NT2/D1 (cell line): Measurements from ENCODE around the gene DUSP22.

ENCODE experiments used
- SUZ12 ChIP-seq: IDR thresholded peaks from 2 replicates; pipeline ENCODE4 v1.6.1; 2011; ENCODE audit not compliant: insufficient read length, insufficient read depth; ENCODE audit errors: extremely low read depth
- YY1 ChIP-seq: IDR thresholded peaks from 2 replicates; pipeline ENCODE4 v1.6.1; 2011; ENCODE audit not compliant: insufficient read length, insufficient read depth
- ZNF274 ChIP-seq: IDR thresholded peaks from 2 replicates; pipeline ENCODE4 v1.6.1; 2011; ENCODE audit warnings: mild to moderate bottlenecking, low read depth, low read length

DNA sequence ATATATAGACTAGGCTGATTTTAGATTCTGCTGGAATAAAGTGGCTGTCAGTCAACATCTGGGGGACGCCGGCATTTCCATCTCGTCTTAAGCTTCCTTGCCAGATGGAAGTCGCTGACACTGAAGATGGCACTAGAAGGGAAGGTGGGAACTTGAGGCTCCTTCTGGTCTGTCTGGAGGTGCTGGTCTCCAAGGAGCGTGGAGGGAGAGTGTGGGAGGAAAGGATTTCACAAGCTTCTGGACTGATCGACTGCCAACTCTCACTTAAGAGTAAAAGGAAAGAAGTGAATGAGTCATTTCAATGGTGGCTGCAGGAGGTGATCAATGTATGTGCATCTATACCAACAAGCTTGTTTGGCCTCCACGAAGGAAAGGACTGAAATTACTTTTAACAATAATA, 40.4 kb downstream of the DUSP22 start:
- TF ChIP-seq SUZ12 (no peak), ZNF274 (no peak), YY1 (no peak)
